ENCODE measurements around the gene KRT27.

Gene KRT27

DNA sequence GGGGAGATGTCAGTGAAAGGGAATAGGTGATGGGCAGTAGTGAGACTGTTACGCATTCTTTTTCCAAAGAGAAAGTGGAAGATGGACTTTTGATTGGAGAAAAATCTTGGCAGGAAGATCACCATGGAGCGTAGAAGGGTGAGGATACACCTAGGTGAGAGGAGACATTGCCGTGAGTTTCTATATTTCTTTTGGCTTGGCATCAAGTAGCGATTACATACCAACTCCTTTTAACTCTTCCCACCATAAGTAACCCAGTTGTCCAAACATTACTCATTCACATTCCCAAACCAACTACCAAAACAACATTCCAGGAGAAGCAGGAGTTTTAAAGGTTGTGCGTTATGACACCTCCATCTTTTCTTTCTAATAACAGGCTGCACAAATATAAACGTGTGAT, 28.1 kb upstream of the KRT27 start:
- no peak for DNase-seq (ENCODE audit: low read depth in 2 of 2)

GRCh38 chr17:40809721-40810421, 27.5 kb upstream of the KRT27 start:
- DNase-seq (ENCODE audit: low read depth in 2 of 2) = no peak

GRCh38 chr17:40806131-40806530, 23.8 kb upstream of the KRT27 start:
- no peak for DNase-seq (ENCODE audit: low read depth in 2 of 2)

DNA sequence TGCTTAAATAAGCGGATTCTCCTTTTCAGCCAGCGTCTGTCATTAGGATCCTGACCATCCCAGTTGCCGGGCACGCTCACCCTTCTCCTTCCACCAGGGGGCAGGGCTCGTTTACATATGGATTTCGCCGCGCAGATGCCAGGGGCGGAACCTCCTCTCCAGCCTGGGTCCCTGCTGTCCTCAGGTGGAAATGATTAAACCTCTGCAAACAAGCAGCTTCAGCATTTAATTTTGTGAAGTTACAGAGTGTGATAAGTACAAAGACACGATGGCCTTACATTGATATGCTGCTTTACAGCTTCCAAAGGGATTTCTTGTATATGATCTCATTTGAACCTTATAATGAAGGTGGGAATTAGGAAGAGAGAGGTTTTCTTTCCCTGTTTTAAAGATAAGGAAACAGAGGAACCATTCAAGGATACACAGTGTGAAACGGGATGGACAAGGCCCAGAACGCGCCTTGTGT, 21.3 kb upstream of the KRT27 start:
- peak; percentile 33 to 56 for DNase-seq (ENCODE audit: low read depth in 2 of 2)

DNA sequence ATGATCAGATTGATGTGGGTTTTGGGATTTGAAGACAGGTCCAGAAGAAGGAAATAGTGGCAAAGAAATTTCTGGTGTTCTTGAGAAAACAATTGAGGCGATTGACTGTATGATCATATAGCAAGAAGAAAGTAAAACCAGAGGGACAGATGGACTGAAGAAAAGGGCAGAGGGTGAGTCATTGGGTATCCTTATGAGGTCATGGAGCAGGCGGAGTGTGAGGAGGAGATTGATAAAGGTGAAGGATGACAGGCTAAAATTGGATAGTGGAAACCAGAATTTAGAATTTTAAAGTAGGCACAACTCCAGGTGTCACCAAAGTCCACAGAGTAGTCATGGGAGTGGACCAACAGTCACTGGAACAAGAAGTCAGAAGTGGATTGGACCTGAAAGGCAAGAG, 18.8 kb upstream of the KRT27 start:
- DNase-seq (ENCODE audit: low read depth in 2 of 2) = no peak

- no peak for DNase-seq (ENCODE audit: low read depth in 2 of 2)
Measured at GRCh38 chr17:40800381-40800780, 18.0 kb upstream of the KRT27 start.

DNA sequence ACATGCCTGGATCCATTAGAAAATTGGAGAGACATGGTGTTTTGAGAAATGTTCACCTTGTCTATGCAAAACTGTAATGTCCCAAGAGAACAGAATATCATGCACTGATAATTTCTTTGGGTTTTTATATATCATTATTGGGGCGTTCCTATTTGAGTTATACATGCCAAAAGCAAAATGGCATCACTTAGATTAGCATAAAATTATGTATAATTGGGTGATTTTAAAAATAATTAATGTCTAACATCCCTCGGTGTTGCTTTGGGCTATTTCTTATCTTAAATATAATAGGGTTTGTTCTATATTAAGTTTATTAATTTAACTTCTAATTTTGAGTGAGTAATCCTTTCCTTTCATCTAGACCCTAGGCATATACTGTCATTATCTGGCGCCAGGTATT, 17.5 kb upstream of the KRT27 start, which contains the start of gene KRT28:
Gene KRT28, minus strand, starts transcription at position 101 of the 400 bp plus-strand sequence. Its CDS starts 66 bp downstream, at position 35.
- DNase-seq (ENCODE audit: low read depth in 2 of 2) = no peak

GRCh38 chr17:40796846-40797245, 14.5 kb upstream of the KRT27 start:
- no peak for DNase-seq (ENCODE audit: low read depth in 2 of 2)

DNA sequence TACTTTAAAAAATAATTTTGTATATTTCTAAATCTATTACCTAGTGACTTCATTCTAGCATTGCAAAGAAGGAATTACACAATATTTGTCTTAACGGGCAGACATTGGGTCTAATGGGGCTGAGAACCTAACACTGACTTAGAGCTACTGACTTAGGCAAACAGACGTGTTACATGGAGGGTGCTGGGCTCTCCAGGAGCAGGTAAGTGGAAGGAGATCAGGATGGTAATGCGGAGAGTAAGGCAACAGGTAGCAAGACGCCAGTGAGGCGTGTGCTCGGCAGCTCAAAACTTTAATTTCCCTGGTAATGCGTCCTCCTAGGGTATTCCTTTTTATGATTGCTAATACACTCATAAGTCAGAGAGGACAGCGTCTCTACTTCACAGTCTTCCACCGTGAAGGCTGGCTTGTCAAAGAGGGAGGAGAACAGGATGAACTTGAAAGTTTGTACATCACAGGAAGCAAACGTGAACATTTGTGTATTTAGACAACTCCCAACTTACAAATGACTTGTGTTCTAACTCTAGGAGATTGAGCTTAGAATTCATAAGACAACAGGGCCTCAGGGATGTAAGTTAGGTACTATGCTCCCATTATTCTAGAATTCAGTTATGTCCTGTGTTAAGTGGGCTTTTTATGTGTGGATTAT, 12.8 kb upstream of the KRT27 start:
- no peak for DNase-seq (ENCODE audit: low read depth in 2 of 2)

DNA sequence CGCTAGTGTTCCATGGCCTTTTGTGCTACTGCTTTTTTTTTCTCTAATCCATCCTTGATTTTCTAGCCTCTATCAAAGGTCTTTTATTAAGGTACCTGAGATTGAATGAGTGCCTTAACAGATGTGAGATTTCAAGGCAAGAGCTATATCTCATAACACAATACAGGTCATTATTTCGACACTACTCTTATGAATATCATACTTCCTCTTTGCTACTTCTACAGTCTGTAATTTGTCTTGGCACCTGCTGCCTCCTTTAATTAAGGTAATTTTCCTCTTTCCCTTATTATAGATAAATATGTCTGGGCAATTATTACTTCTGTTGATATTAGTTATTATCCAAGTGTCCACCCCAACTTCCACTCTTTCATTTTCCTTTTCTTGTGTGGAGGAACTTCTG, 12.1 kb upstream of the KRT27 start:
- DNase-seq (ENCODE audit: low read depth in 2 of 2) = no peak

DNA sequence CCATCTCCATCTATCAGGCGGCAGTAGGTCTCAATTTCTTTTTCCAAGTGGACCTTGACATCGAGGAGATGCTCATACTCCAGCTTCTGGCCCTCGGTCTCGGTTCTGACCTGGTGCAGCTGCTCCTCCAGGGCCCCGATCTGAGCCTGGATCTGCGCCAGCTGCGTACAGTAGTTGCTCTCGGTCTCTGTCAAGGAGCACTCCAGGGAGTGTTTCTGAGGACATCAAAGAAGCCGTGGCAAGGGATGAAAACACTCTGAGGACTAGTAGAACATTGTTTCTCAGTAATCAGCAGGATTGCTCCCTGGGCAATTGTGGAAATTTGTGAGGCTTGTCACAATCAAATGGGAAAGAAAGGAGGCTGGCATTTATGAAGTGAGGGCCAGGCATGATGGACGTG, 11.5 kb upstream of the KRT27 start:
- no peak for DNase-seq (ENCODE audit: low read depth in 2 of 2)

- no peak for DNase-seq (ENCODE audit: low read depth in 2 of 2)
Measured at GRCh38 chr17:40791787-40792436, 9.6 kb upstream of the KRT27 start.

DNA sequence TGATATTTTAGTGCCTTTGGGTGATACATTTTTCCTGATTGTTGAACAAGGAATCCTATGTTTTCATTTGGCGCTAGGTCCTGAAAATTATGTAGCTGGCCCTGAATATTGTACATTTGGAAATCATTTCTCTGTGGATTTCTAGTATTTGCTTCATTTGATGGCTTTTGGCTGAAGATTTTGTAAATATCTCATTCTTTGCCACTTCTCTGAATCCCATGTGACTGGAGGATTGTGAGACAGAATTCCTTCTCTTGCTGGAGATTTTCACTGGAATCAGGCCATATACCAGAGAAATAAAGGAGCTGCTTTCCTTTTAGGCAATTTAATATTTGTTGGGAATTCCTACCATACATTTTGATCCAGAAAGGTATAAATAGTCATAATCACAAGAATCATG, 8.8 kb upstream of the KRT27 start:
- no peak for DNase-seq (ENCODE audit: low read depth in 2 of 2)

GRCh38 chr17:40779181-40779909, 3.0 kb downstream of the KRT27 start:
- no peak for DNase-seq (ENCODE audit: low read depth in 2 of 2)

DNA sequence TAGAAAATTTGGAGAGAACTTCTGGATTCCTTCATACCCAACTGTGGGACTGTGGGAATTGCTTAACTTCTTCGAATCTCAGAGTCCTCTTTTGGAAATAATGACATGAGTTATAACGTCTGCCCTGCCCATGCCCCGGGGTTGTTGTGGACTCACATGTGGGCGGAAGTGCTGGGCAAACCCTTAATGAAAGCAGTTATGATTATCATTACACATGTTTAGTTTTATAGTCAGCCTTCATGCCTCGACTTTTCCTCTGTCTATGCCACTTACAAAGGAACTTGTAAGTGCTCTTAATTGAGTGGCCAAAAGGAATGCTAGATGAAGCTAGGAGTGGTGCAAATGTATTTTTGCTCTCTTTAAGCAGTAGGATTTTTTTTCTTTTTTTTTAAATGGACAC, 3.9 kb downstream of the KRT27 start:
- DNase-seq (ENCODE audit: low read depth in 2 of 2) = no peak

- DNase-seq (ENCODE audit: low read depth in 2 of 2) = no peak
Measured at GRCh38 chr17:40777971-40778370, 4.4 kb downstream of the KRT27 start.

- no peak for DNase-seq (ENCODE audit: low read depth in 2 of 2)
Measured at GRCh38 chr17:40777459-40777858, 4.9 kb downstream of the KRT27 start.

GRCh38 chr17:40775945-40776344, 6.4 kb downstream of the KRT27 start:
- DNase-seq (ENCODE audit: low read depth in 2 of 2) = no peak

- DNase-seq (ENCODE audit: low read depth in 2 of 2) = no peak
Measured at GRCh38 chr17:40772101-40772500, 10.2 kb downstream of the KRT27 start, which contains the start of gene KRT26. KRT26 (minus strand) TSS chr17:40772201; CDS start chr17:40772113, 88 bp downstream.

DNA sequence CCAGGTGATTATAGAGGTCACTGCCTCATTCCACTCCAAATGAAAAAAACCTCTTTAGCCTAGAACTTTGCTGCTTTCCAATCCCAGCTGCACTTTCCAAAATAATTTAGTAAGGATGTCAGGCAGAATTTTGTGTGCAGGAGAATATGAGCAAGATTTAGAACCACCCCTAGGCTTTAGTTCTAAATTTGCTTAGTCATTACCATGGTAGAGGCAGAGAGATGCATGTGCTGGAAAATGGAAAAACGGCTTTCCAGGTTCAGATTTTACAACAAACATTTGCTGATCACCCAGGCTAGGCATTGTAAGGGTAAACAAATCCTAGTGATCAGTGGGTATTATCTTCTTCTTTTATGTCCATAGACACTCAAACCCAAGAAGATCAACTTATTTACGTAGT, 16.7 kb downstream of the KRT27 start:
- no peak for DNase-seq (ENCODE audit: low read depth in 2 of 2)

GRCh38 chr17:40763752-40764151, 18.6 kb downstream of the KRT27 start:
- DNase-seq (ENCODE audit: low read depth in 2 of 2) = no peak

All from stimulated activated CD4-positive, alpha-beta T cell treated with anti-CD3 and anti-CD28 coated beads, Interleukin-1b, Interleukin-23, amount 100 ng/mL, for 1 hour (primary cell).